ENCODE measurements around the gene TMEM164.

The TMEM164 gene

GRCh38 chrX:110173192-110174175 is 170.6 kb downstream of the TMEM164 start:
- DNase-seq, result no peak

- DNase-seq, result no peak
Observed at GRCh38 chrX:110175146-110175545, 172.2 kb downstream of the TMEM164 start.

GRCh38 chrX:110175696-110176095 is 172.8 kb downstream of the TMEM164 start:
- no peak for DNase-seq

GRCh38 chrX:110178179-110178865 is 175.4 kb downstream of the TMEM164 start:
- peak; percentile 35 for DNase-seq

- DNase-seq, result no peak
Observed at GRCh38 chrX:110180176-110180927, 177.4 kb downstream of the TMEM164 start.

- no peak for DNase-seq
Observed at GRCh38 chrX:110180928-110181310, 178.0 kb downstream of the TMEM164 start.

- DNase-seq, result no peak
Observed at GRCh38 chrX:110181459-110182137, 178.7 kb downstream of the TMEM164 start.

GRCh38 chrX:110182362-110182761 is 179.4 kb downstream of the TMEM164 start:
- no peak for DNase-seq

- no peak for DNase-seq
Observed at GRCh38 chrX:110182865-110183264, 180.0 kb downstream of the TMEM164 start.

GRCh38 chrX:110183314-110183713 is 180.4 kb downstream of the TMEM164 start:
- no peak for DNase-seq

GRCh38 chrX:110188701-110189558 is 186.0 kb downstream of the TMEM164 start:
- DNase-seq, result no peak

GRCh38 chrX:110192516-110192915 is 189.6 kb downstream of the TMEM164 start:
- DNase-seq, result no peak

GRCh38 chrX:110194977-110195376 is 192.1 kb downstream of the TMEM164 start:
- no peak for DNase-seq

- no peak for DNase-seq
Observed at GRCh38 chrX:110201799-110202198, 198.9 kb downstream of the TMEM164 start.

- no peak for DNase-seq
Observed at GRCh38 chrX:110204986-110205385, 202.1 kb downstream of the TMEM164 start.

- no peak for DNase-seq
Observed at GRCh38 chrX:110208092-110208491, 205.2 kb downstream of the TMEM164 start.

- DNase-seq, result no peak
Observed at GRCh38 chrX:110210417-110211139, 207.7 kb downstream of the TMEM164 start.

GRCh38 chrX:110211340-110211739 is 208.4 kb downstream of the TMEM164 start:
- DNase-seq, result no peak

GRCh38 chrX:110212299-110212698 is 209.4 kb downstream of the TMEM164 start:
- DNase-seq, result no peak

- no peak for DNase-seq
Observed at GRCh38 chrX:110213183-110213582, 210.3 kb downstream of the TMEM164 start.

- DNase-seq, result no peak
Observed at GRCh38 chrX:110214684-110215083, 211.8 kb downstream of the TMEM164 start.
